ENCODE results near the gene CAVIN2.
"Not testable (repeated sequence)": the region's sequence is repeated elsewhere in the genome, so short reads cannot be mapped to it uniquely, and the experiment has no call there.

CAVIN2 gene

DNA sequence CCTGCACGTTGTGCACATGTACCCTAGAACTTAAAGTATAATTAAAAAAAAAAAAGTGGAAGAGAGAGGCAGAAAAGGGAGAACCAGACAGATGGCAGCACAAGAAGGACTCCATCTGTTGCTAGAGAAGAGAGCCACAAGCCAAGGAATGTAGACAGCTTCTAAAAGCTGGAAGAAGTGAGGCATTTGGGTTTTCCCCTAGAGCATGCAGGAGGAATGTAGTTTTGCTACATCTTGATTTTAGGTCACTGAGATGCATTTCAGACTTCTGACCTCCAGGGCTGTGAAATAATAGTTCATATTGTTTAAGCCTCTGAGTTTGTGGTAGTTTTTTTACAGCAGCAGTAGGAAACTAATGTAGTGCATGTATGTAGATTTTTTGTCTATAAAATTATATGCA, 46.0 kb downstream of the CAVIN2 start:
- DNase-seq, result no peak

DNA sequence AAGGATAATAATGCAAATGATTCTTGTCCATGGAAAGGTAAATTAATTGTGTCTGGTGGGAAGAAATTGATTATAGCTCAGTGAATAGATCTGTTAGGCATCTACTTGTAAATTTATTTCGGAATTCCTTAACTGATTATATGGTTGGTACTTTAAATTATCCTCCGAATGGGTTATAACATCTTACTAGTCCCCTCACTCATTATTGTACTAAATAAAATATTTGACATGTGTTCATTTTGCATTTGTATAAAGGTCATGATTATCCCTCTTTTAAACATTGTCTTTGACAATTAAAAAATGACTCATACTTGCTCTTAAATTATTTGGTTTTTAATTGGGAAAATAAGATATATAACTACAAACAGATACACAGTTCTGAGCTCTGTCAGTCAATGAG, 47.4 kb downstream of the CAVIN2 start:
- DNase-seq, result no peak

DNA sequence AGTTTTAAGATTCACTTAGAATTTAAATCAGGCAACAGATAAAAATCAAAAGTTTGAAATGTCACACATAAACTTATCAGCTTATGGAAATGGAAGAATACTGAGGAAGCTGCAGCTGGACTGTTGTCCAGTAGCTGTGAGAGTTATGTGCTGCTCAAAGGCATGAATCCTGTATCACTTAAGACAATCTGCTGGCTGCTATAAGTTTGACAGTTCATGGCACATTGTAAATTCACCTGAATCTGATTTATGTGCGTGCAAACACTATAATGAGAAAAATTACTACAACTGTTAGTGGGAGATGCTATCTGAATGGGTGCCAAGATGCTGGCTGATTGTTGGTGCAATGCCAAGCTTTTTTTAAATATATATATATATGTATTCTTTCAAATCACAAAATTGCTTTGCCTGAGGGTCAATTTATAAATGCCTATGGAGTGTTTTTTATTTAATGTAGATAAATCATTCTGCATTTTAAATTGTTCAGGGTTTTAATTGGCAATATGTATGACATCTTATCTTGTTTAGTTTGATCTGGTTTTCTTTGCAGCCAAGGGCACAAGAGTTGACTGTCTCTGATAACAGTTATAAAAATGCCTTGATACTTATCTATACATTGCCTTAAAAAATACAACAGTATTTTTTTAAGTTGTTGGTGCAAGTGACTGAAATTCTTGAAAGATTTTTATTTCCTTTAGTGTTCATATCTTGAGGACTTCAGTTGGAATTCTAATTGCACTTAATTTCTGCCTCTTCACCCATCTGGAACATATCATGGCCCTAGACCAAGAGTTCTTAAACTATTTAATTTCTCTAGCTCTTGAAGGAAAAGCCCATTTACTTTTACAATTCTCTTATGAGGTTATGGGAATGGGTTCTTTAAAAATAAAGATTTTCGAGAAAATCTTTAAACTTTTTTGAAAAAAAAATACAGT, 48.7 kb downstream of the CAVIN2 start:
- DNase-seq, result no peak

DNA sequence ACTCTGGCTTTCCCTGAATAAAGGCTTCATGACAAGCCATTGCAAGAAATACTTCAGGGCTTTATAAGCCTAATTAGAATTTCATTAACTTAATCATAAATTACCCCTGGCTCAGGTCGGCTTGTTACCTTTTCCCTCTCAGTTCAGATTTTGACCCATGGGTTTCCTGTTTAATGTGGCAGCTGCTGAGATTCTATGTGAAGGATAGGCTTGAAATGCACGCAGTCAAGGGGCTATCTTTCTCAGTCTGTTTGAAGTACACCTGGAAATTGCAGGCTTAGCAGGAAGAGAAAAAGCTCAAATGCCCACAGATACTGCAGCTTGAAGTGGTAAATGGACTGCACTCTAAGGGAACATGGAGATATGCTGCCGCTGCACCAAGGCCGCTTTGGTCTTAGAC, 49.4 kb downstream of the CAVIN2 start:
- DNase-seq, result no peak

DNA sequence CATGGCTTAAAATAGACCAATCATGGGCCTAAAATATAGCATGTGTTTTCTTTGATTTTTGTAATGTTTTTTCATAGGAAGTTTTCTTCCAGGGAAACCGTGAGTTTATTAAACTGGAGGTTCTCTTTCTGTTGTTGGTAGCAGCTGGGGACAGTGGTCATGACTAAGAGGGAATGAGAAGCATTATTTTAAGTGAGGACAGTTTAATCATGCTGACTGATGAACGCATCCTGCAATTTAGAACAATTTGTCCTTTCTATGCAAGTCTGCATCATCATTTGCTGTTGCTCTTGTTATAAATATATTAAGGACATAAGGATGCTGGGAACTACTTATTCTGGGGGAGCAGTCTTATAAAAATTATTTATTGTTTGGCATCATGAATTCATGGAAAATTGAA, 51.2 kb downstream of the CAVIN2 start:
- DNase-seq, result no peak

DNA sequence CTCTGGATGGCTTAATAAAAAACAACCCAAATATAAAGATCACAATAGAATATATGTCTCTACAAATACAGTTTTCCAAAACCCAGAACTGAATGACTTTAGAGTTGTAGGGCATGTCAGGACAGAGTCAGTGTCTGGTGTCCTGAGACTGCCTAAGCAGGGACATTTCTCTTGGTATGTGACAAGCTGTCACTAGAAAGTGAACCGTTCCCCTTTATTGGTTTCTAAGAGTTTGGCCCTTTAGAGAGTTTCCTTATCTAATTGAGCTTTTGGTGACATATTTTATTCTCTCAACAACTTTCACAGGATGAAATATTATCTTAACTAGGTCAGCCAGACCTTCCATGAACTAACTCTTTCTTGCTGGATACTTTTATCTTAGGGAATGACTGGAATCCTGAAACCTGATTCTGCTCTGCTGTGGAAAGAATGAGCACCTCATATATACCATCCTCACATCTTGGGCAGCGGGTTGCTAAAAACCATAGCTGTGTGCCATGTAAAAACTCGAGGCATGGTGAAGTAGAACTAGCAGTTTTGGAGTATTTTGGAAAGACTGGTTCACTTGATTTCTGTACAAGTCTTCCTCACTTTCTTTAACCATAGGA, 54.8 kb downstream of the CAVIN2 start:
- no peak for DNase-seq

DNA sequence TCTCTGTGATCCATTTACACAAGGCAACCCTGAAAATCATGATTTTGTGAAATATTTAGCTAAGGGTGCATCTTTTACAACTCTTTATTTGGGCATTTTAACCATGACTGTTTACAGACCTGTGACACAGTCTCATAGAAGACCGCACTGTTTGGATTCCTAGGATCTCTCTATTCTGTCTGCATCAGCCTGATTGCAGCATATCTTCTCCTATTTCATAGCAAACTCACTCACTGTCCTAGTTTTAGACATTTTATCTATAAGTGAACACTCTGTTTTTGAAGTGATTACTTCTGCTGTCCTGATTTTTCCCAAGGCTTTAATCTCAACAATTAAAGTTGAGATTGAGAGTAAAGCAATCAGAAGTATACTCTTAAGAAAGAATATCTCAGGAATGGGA, 56.2 kb downstream of the CAVIN2 start:
- no peak for DNase-seq

DNA sequence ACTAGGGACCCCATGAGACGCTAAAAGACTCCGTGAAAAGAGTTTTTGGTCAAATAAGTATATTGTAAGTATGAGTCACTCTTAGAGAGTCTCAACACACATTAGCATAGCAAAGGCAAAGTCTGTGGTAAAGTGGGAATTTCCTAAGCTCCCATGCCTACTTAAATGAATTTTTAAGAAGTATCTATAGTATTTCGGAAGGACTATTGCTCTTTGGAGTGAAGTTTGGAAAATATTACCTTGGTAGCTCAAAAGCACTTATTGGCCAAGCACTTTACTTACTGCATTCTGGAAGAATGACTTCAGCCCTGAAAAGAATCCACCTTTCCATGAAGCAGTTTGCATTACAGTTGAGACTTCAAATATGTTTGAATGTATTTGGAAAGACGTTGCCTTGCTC, 57.1 kb downstream of the CAVIN2 start:
- no peak for DNase-seq

DNA sequence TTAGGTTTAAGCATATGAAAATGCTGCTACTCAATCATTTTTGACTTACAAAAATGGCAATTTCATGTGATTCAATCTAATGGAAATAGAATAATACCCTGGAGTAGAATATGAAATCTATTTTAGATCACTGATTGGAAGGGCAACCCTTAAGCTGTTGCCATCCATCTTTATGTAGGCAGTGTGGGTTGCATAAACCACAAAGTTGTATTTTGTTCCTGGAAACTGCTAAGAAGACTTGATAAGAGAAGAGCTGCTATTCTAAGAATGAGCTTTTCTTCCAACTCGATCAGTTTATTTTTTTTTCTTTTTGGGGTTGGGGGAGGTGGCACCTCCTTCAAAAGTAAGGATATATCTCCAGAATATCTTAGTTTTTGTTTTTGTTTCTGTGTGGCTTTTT, 60.2 kb downstream of the CAVIN2 start:
- no peak for DNase-seq

DNA sequence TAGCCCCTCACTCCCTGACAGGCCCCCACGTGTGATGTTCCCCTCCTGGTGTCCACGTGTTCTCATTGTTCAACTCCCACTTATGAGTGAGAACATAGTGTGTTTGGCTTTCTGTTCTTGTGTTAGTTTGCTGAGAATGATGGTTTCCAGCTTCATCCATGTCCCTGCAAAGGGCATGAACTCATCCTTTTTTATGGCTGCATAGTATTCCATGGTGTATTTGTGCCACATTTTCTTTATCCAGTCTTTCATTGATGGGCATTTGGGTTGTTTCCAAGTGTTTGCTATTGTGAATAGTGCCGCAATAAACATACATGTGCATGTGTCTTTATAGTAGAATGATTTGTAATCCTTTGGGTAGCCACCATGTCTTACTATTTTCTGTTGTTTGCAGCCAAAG, 61.2 kb downstream of the CAVIN2 start:
- DNase-seq, result not testable (repeated sequence)

Data from anterior cingulate cortex (tissue), 58 donors.